HepG2 (cell line): ENCODE data around the gene ENDOG. TPM values are rescaled to one million over a fixed set of nuclear protein-coding genes. Genes with fewer than 3 reads are reported as not detected.
A peak's percentile ranks its signal among the peaks of the same experiment; 100 is the strongest.

Source experiments
- AGO2 ChIP-seq: fragments of 200-400 bp; formaldehyde crosslinking; optimal IDR thresholded peaks from 2 replicates; pipeline ENCODE3; 2017; ENCODE audit warnings: mild to moderate bottlenecking, low read depth, low read length, moderate library complexity
- BATF2 ChIP-seq: sonication (generic); formaldehyde crosslinking; IDR thresholded peaks from 2 replicates; pipeline ENCODE4 v1.8.0; 2022; ENCODE audit warnings: mild to moderate bottlenecking, missing genetic modification reagents, moderate library complexity
- DPF2 ChIP-seq: sonication (generic); formaldehyde crosslinking; IDR thresholded peaks from 2 replicates; pipeline ENCODE4 v1.4.0; 2020; ENCODE audit warnings: mild to moderate bottlenecking, low read depth, missing genetic modification reagents, borderline replicate concordance
- FOXC1 ChIP-seq: sonication (generic); formaldehyde crosslinking; IDR thresholded peaks from 2 replicates; pipeline ENCODE4 v1.8.0; 2022; ENCODE audit warnings: mild to moderate bottlenecking, missing genetic modification reagents, borderline replicate concordance
- HOXA3 ChIP-seq: sonication (generic); formaldehyde crosslinking; IDR thresholded peaks from 2 replicates; pipeline ENCODE4 v1.5.0; 2020; ENCODE audit warnings: missing genetic modification reagents
- HOXA9 ChIP-seq: sonication (generic); formaldehyde crosslinking; IDR thresholded peaks from 2 replicates; pipeline ENCODE4 v1.8.1; 2022; ENCODE audit warnings: missing genetic modification reagents, mild to moderate bottlenecking, moderate library complexity, borderline replicate concordance
- PITX1 ChIP-seq: sonication (generic); formaldehyde crosslinking; IDR thresholded peaks from 2 replicates; pipeline ENCODE4 v1.5.1; 2020; ENCODE audit warnings: mild to moderate bottlenecking, missing genetic modification reagents
- POGK ChIP-seq: sonication (generic); formaldehyde crosslinking; conservative IDR thresholded peaks from 2 replicates; pipeline ENCODE4 v1.8.0; 2022; ENCODE audit warnings: mild to moderate bottlenecking, moderate library complexity, missing genetic modification reagents
- RAD21 ChIP-seq: fragments of 450-650 bp; formaldehyde crosslinking; IDR thresholded peaks from 2 replicates; pipeline ENCODE4 v1.5.0; 2020; ENCODE audit warnings: mild to moderate bottlenecking
- RXRB ChIP-seq: IDR thresholded peaks from 2 replicates; pipeline ENCODE4 v1.6.1; 2016; ENCODE audit warnings: borderline replicate concordance, missing genetic modification reagents, missing compliant biosample characterization
- SP2 ChIP-seq: sonication (generic); formaldehyde crosslinking; IDR thresholded peaks from 2 replicates; pipeline ENCODE4 v1.5.1; 2020; ENCODE audit warnings: mild to moderate bottlenecking, missing genetic modification reagents
- ZBTB38 ChIP-seq: sonication (generic); formaldehyde crosslinking; IDR thresholded peaks from 2 replicates; pipeline ENCODE4 v1.5.1; 2020; ENCODE audit warnings: mild to moderate bottlenecking, missing genetic modification reagents
- ZBTB49 ChIP-seq: sonication (generic); formaldehyde crosslinking; IDR thresholded peaks from 2 replicates; pipeline ENCODE4 v1.4.0; 2020; ENCODE audit warnings: missing genetic modification reagents, borderline replicate concordance
- ZFP36L1 ChIP-seq: sonication (generic); formaldehyde crosslinking; IDR thresholded peaks from 2 replicates; pipeline ENCODE4 v1.8.0; 2022; ENCODE audit warnings: mild to moderate bottlenecking, missing genetic modification reagents, moderate library complexity
- ZNF333 ChIP-seq: sonication (generic); formaldehyde crosslinking; IDR thresholded peaks from 2 replicates; pipeline ENCODE4 v1.4.0; 2020; ENCODE audit warnings: mild to moderate bottlenecking, missing genetic modification reagents, borderline replicate concordance
- ZNF790 ChIP-seq: sonication (generic); formaldehyde crosslinking; IDR thresholded peaks from 2 replicates; pipeline ENCODE4 v1.8.0; 2022; ENCODE audit warnings: missing genetic modification reagents, mild to moderate bottlenecking, borderline replicate concordance
- polyA plus RNA-seq, 8 experiments: library from polyadenylated mRNA; depleted of rRNA in 3 of 8; stranded (reverse) in 7 of 8; unstranded in 1 of 8; fragments of >200 nt; fragmentation: Illumina TruSeq in 4 of 8; extraction: Trizol in 4 of 8; gene quantifications; 2 replicates each; pipeline versions ENCODE4 v1.2.1 to v1.2.3, GENCODE V29; 2011 to 2016; ENCODE audit warnings: low read depth in 4 of 8, missing spikeins in 1 of 8, mixed read lengths in 1 of 8; ENCODE audit not compliant: insufficient read depth in 1 of 8
- total RNA-seq, 5 experiments: library from RNA; depleted of rRNA; stranded (reverse); fragments of >200 nt; fragmentation: Illumina TruSeq; extraction: Trizol; gene quantifications; 2 replicates each; pipeline ENCODE4 v1.2.3, GENCODE V29; 2016; ENCODE audit warnings: low read depth in 1 of 5
- TF ChIP-seq, protein P1 (sequence below): IDR thresholded peaks from 2 replicates; pipeline ENCODE4 v1.6.1; 2016; ENCODE audit warnings: missing compliant biosample characterization, missing genetic modification reagents, borderline replicate concordance
- TF ChIP-seq, protein P2 (sequence below): IDR thresholded peaks from 2 replicates; pipeline ENCODE4 v1.6.1; 2016; ENCODE audit warnings: low read depth, control low read depth
- TF ChIP-seq, protein P3 (sequence below): sonication (generic); formaldehyde crosslinking; IDR thresholded peaks from 2 replicates; pipeline ENCODE4 v1.5.0; 2020; ENCODE audit warnings: missing genetic modification reagents, mild to moderate bottlenecking, borderline replicate concordance

ENDOG gene
- total and polyA plus RNA-seq, 2 of the 13 experiments (the other 11 are each of a cell fraction or from before 2014, with no cell fraction given) = 26.3 to 28.8 TPM

GRCh38 chr9:128818839-128819715 is 777 bp downstream of the ENDOG start (continued):
- TF ChIP-seq POGK (CRISPR knock-in tag) (peak; percentile 64; the same call in 1 of the 2 replicates), ZBTB38 (CRISPR knock-in tag) (peak; percentile 77), HOXA3 (CRISPR knock-in tag) (peak; percentile 38; the same call in 1 of the 2 replicates), RXRB (CRISPR knock-in tag) (0 out of 2 replicates have a peak, but pooled peaks have one; percentile 16), ZNF790 (CRISPR knock-in tag) (peak; percentile 76; the same call in 1 of the 2 replicates), PITX1 (CRISPR knock-in tag) (no peak), SP2 (CRISPR knock-in tag) (peak; percentile 32; the same call in 1 of the 2 replicates), BATF2 (CRISPR knock-in tag) (peak; percentile 32; the same call in 1 of the 2 replicates), DPF2 (no peak), ZNF333 (CRISPR knock-in tag) (0 out of 2 replicates have a peak, but pooled peaks have one; percentile 49), RAD21 (CRISPR knock-in tag) (0 out of 2 replicates have a peak, but pooled peaks have one; percentile 15), HOXA9 (CRISPR knock-in tag) (peak; percentile 70), AGO2 (peak; percentile 94), ZFP36L1 (peak; percentile 43), ZBTB49 (CRISPR knock-in tag) (no peak), FOXC1 (CRISPR knock-in tag) (peak; percentile 32; the same call in 1 of the 2 replicates)
- TF ChIP-seq, protein P1, sequence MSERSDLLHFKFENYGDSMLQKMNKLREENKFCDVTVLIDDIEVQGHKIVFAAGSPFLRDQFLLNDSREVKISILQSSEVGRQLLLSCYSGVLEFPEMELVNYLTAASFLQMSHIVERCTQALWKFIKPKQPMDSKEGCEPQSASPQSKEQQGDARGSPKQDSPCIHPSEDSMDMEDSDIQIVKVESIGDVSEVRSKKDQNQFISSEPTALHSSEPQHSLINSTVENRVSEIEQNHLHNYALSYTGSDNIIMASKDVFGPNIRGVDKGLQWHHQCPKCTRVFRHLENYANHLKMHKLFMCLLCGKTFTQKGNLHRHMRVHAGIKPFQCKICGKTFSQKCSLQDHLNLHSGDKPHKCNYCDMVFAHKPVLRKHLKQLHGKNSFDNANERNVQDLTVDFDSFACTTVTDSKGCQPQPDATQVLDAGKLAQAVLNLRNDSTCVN (CRISPR knock-in tag) = no peak
- TF ChIP-seq, protein P2, sequence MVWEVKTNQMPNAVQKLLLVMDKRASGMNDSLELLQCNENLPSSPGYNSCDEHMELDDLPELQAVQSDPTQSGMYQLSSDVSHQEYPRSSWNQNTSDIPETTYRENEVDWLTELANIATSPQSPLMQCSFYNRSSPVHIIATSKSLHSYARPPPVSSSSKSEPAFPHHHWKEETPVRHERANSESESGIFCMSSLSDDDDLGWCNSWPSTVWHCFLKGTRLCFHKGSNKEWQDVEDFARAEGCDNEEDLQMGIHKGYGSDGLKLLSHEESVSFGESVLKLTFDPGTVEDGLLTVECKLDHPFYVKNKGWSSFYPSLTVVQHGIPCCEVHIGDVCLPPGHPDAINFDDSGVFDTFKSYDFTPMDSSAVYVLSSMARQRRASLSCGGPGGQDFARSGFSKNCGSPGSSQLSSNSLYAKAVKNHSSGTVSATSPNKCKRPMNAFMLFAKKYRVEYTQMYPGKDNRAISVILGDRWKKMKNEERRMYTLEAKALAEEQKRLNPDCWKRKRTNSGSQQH (CRISPR knock-in tag) = no peak
- TF ChIP-seq, protein P3, sequence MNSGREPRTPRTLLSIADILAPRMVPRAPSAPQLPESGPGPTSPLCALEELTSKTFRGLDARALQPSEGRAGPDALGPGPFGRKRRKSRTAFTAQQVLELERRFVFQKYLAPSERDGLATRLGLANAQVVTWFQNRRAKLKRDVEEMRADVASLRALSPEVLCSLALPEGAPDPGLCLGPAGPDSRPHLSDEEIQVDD (CRISPR knock-in tag) = peak; percentile 86; the same call in 1 of the 2 replicates
